Activated CD8-positive, alpha-beta memory T cell treated with anti-CD3 and anti-CD28 coated beads for 4 hours (primary cell): ENCODE measurements around the gene CNOT6.

Source experiments
- DNase-seq, 2 donors: peaks; one replicate each; pipeline ENCODE4 v3.0.0-alpha.2; 2020; ENCODE audit warnings: low read depth in 2 of 2

The CNOT6 gene

GRCh38 chr5:180599981-180600553 lies 105.9 kb downstream of the CNOT6 start:
- DNase-seq, result no peak

GRCh38 chr5:180600554-180601041 lies 106.4 kb downstream of the CNOT6 start:
- no peak for DNase-seq

GRCh38 chr5:180601591-180602480 lies 107.7 kb downstream of the CNOT6 start:
- DNase-seq, result no peak

GRCh38 chr5:180602481-180603075 lies 108.4 kb downstream of the CNOT6 start:
- no peak for DNase-seq

GRCh38 chr5:180603076-180603594 lies 109.0 kb downstream of the CNOT6 start:
- no peak for DNase-seq

- no peak for DNase-seq
Observed at GRCh38 chr5:180604271-180604670, 110.1 kb downstream of the CNOT6 start.

GRCh38 chr5:180605554-180606214 lies 111.5 kb downstream of the CNOT6 start:
- DNase-seq, result peak; percentile 13 to 24

- no peak for DNase-seq
Observed at GRCh38 chr5:180606215-180606785, 112.1 kb downstream of the CNOT6 start.

- DNase-seq, result no peak
Observed at GRCh38 chr5:180607861-180608571, 113.8 kb downstream of the CNOT6 start.

GRCh38 chr5:180608572-180609310 lies 114.6 kb downstream of the CNOT6 start:
- no peak for DNase-seq

GRCh38 chr5:180609386-180609785 lies 115.2 kb downstream of the CNOT6 start:
- no peak for DNase-seq

- no peak for DNase-seq
Observed at GRCh38 chr5:180609817-180610550, 115.8 kb downstream of the CNOT6 start.

GRCh38 chr5:180611140-180611850 lies 117.1 kb downstream of the CNOT6 start:
- no peak for DNase-seq

- no peak for DNase-seq
Observed at GRCh38 chr5:180612683-180613082, 118.5 kb downstream of the CNOT6 start.

GRCh38 chr5:180613188-180613813 lies 119.1 kb downstream of the CNOT6 start:
- DNase-seq, result no peak

- no peak for DNase-seq
Observed at GRCh38 chr5:180613814-180614188, 119.6 kb downstream of the CNOT6 start.

- no peak for DNase-seq
Observed at GRCh38 chr5:180618487-180618828, 124.3 kb downstream of the CNOT6 start.

- DNase-seq, result no peak
Observed at GRCh38 chr5:180618829-180619562, 124.8 kb downstream of the CNOT6 start.
